Astrocyte (in vitro differentiated cells and primary cell): ENCODE measurements around the gene CCSER1.

Experiments used
- EZH2 ChIP-seq: IDR thresholded peaks from 2 replicates; pipeline ENCODE4 v1.6.1; 2012; ENCODE audit warnings: mild to moderate bottlenecking, low read length, inconsistent platforms; ENCODE audit not compliant: insufficient read depth
- TF ChIP-seq, protein P1 (sequence below): IDR thresholded peaks from 2 replicates; pipeline ENCODE4 v1.5.1; 2011; ENCODE audit warnings: low read depth, mild to moderate bottlenecking, inconsistent platforms, low read length, moderate library complexity; ENCODE audit not compliant: insufficient read depth

DNA sequence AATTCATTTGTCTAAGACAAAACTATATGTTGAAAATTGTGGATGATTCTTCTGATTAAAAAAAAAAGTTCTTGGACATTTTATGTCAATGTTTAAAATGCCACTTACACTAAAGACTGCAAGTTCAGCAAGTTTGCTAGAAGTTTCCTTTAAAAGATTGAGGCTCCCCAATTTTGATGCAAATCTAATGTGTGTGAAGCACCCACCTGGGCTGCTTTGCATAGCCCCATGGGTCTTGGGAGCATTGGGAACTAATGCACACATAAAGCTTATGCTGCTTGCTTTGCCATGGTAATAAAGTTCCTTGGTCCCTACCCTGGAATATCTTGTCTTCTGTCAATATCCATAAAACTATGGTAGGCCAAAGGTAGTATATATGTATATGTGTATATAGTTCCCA, 1450.7 kb downstream of the CCSER1 start:
- TF ChIP-seq, protein P1, sequence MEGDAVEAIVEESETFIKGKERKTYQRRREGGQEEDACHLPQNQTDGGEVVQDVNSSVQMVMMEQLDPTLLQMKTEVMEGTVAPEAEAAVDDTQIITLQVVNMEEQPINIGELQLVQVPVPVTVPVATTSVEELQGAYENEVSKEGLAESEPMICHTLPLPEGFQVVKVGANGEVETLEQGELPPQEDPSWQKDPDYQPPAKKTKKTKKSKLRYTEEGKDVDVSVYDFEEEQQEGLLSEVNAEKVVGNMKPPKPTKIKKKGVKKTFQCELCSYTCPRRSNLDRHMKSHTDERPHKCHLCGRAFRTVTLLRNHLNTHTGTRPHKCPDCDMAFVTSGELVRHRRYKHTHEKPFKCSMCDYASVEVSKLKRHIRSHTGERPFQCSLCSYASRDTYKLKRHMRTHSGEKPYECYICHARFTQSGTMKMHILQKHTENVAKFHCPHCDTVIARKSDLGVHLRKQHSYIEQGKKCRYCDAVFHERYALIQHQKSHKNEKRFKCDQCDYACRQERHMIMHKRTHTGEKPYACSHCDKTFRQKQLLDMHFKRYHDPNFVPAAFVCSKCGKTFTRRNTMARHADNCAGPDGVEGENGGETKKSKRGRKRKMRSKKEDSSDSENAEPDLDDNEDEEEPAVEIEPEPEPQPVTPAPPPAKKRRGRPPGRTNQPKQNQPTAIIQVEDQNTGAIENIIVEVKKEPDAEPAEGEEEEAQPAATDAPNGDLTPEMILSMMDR = no peak
- TF ChIP-seq EZH2 = no peak
